ENCODE measurements around the gene BABAM2.

Gene BABAM2

GRCh38 chr2:28269019-28269784 is 378.7 kb downstream of the BABAM2 start:
- DNase-seq: no peak

- no peak for DNase-seq
These were observed 380.1 kb downstream of the BABAM2 start for GRCh38 chr2:28270456-28271152.

- no peak for DNase-seq
These were observed 380.8 kb downstream of the BABAM2 start for GRCh38 chr2:28271231-28271918.

GRCh38 chr2:28271919-28272250 is 381.4 kb downstream of the BABAM2 start:
- DNase-seq: no peak

- no peak for DNase-seq
These were observed 383.2 kb downstream of the BABAM2 start for GRCh38 chr2:28273751-28274150.

DNA sequence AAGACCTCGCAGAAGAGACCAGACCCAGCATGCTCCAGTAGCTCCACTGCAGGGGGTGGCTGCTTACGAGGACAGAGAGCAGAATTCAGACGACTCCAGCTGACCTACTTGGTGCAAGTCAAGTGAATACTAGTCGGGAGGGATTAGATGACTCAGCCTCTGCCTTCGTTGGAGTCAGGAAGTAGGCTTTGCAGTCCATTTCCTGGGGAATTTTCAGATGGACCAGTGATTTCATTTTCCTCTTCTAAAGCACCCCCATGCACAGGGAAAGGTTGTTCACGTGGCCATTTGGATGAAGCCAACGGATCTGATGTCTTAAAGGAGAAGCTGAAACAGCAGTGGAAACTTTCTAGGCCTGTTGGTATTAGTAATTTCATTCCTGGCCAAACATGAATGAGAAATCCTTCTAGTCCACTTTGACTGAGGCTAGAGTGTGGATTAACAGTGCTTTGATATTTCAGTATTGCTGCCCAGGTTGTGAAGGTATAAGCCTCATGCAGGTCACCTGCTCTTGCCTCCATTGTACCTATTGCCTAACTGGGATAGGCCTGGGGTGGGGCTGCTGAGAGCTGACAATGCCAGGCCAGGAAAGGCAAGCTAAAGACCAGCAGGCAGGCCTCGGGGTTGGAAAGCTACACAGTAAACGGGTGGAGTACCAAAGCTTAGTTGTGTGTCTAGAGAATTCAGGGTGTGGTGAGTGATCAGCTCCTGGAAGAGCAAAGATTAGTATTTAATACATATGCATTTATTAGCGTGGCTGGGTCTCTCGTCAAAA is 384.6 kb downstream of the BABAM2 start:
- no peak for DNase-seq

DNA sequence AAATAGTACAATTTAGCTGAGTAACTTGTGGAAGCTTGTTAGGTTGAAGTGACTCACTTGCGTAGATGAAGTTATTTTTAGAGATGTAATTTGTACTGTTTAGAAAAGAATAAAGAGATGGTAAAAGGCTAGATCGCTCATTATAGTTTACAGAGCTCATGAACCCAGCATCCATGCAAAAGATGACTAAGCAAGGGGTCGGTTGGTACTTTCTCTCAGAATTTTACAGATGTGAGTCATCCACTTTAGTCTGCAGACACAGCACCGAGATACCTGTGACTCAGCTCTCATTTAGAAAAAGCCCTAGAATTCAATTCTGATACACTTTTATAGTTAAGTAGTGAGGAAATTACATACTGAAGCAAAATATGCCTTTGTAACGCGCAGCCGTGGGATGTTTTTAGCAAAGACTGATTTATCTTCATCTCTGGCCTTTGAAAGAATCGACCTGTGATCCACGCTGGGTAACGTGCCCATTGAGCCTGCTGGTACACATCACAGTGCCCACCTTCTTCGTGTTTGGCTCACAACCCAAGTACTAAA is 385.6 kb downstream of the BABAM2 start:
- DNase-seq: no peak

GRCh38 chr2:28276807-28277206 is 386.3 kb downstream of the BABAM2 start:
- no peak for DNase-seq

- DNase-seq: no peak
These were observed 386.9 kb downstream of the BABAM2 start for GRCh38 chr2:28277466-28277865.

- DNase-seq: no peak
These were observed 388.8 kb downstream of the BABAM2 start for GRCh38 chr2:28279371-28279770.

GRCh38 chr2:28280619-28281018 is 390.1 kb downstream of the BABAM2 start:
- no peak for DNase-seq

DNA sequence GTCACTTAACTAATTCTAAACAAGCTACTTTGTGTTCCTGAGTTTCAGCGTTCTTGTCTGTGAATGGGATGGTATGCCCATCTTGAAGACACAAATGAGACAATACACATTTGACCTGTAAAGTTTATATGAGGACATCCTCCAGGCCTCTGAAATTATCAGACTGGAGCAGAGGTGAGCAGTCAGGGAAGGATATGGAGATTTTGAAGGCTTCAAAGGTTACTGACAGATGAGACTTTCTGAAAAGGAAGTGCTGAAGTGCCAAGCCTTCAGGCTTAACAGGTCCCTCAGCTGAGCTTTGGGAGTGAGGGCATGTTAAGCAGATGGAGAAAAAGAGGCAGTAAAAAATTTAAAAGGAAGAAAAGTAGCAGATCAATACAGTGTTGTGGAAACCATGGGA is 391.2 kb downstream of the BABAM2 start:
- no peak for DNase-seq

GRCh38 chr2:28282248-28282647 is 391.7 kb downstream of the BABAM2 start:
- DNase-seq: no peak

GRCh38 chr2:28282861-28283646 is 392.5 kb downstream of the BABAM2 start:
- no peak for DNase-seq

DNA sequence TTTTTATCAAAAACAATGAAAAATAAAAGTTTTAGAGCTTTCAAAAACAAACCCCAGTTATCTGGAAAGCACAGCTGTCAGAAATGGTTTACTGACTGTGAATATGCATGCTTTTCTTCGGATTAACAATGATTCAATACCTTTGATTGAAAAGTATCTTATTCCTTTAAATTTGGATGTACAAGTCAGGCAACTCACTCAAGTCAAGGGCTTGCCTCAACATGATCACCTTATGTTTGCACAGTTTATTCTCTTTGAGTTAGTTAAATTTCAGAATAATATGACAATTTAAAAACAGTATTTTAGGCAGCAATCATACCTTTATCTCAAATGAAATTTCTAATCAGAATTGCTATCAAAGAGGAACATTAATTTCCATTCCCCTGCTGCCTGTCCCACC is 393.3 kb downstream of the BABAM2 start:
- DNase-seq: no peak

GRCh38 chr2:28286678-28287077 is 396.1 kb downstream of the BABAM2 start:
- DNase-seq: no peak

DNA sequence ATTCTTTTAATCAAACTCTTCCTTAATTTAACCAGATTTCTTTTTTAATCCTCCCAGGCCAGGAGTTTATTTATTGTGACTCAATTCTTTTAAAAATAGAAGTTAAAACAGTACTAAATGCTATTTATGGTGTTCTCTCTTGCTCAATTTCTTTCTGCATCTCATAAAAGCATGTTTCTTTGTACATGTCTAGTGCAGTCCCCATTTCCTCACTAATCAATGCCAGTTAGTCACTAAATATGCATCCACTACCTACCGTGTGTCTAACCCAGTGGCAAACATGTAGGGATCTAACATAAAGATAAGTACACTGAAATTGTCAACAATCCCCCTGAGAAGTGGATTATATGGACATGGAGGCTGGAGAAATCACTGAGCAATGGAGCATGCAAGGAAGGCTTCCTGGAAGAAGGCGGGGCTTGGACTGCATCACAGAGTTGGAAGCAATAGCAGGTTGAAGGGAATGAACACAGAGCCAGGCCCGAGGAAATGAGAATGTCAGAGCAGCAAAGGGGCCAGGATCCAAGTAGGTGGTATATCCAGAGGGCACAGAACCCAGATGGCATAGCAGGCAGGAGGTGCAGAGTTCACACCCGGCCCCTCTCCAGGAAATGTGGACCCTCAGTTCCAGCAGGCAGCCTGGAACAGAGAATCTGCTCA is 396.9 kb downstream of the BABAM2 start:
- no peak for DNase-seq

GRCh38 chr2:28288620-28289019 is 398.1 kb downstream of the BABAM2 start:
- DNase-seq: no peak

DNA sequence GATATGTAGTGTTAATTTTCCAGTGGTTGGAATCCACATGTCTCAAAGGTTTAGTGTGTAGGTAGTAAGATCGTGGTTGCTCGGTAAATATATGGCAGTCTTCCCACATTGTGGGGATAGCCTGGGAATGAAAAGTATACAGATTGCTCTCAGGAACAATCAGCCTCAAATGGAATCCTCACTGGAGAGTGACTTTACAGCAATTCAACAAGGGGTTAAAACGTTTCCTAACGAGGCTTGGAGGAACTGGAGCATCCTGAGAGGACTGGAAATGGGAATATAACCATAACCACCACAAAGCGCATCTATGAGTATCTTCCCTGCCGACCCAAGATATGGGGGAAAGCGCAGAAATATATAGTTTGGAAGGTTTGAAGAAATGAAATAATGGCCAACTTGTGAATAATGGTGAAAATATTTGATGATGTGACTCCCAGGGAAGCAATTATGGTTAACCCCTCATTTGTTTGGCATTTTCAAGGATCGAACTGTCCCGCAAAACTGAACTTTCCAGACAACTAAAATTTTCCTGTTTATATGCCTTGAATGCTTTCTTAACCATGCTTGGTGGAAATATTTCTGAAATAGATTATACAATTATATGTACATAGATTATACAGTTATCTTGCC is 401.4 kb downstream of the BABAM2 start:
- DNase-seq: no peak

DNA sequence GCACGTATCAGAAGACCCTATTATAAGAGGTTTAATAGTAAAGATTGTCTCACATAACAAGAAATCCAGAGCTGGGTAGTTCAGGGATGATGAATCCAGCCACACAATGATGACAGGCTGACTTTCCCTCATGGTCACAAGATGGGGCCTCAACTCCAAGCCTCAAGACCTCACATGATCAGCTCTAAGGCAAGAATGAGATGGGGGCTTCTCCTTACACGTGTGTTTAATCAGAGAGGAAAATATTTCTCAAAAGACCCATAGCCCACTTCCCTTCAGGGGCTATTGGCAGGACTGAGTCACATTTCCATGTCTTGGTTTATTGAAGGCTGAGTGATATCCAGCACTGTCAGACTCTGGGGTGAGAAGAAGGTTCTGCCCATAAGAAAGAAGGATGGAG is 402.0 kb downstream of the BABAM2 start:
- no peak for DNase-seq

GRCh38 chr2:28293416-28293815 is 402.9 kb downstream of the BABAM2 start:
- DNase-seq: no peak

Data from KG1 (cell line).